PC-9 (cell line): ENCODE measurements around the gene CA7. TPM values are rescaled to one million over a fixed set of nuclear protein-coding genes. Genes with fewer than 3 reads are reported as not detected.

Experiments
- BruUV-seq: library from RNA; stranded (reverse); fragments of 400-500 nt; replicated peaks from 2 replicates; lab custom pipeline; 2021; lab: Mats Ljungman, UMichigan
- CTCF ChIA-PET: fragments of 300-600 bp; sonication (Branson Sonifier 250); formaldehyde crosslinking; loops from one replicate; lab custom pipeline; 2022; ENCODE audit warnings: antibody characterized with exemption; lab: Charles Lee
- POLR2A ChIA-PET: fragments of 300-600 bp; sonication (Branson Sonifier 250); formaldehyde crosslinking; loops from one replicate; lab custom pipeline; 2022; ENCODE audit warnings: antibody characterized with exemption; ENCODE audit not compliant: unreplicated experiment; lab: Charles Lee
- DNase-seq, 2 experiments: peaks; one replicate each; pipeline versions ENCODE4 v3.0.0 to v3.0.0-alpha.2; 2015 to 2022; ENCODE audit warnings: mixed read lengths in 1 of 2
- H2AFZ ChIP-seq: fragments of 200-600 bp; sonication (generic); 2 replicates; pipeline ENCODE4 v1.8.1; 2017; ENCODE audit warnings: antibody characterized with exemption
- H3F3A ChIP-seq: fragments of 200-600 bp; sonication (generic); 2 replicates; pipeline ENCODE4 v1.8.1; 2017; ENCODE audit warnings: antibody characterized with exemption, mild to moderate bottlenecking, low read depth; ENCODE audit not compliant: insufficient read depth
- H3K27ac ChIP-seq: fragments of 200-600 bp; sonication (generic); 2 replicates; pipeline ENCODE4 v1.6.1; 2016; ENCODE audit warnings: mixed run types
- H3K27me3 ChIP-seq: fragments of 200-600 bp; sonication (generic); 2 replicates; pipeline ENCODE4 v1.6.1; 2016; ENCODE audit warnings: low read depth, mixed run types; ENCODE audit not compliant: insufficient read depth
- H3K36me3 ChIP-seq: fragments of 200-600 bp; sonication (generic); 2 replicates; pipeline ENCODE4 v1.6.1; 2016; ENCODE audit warnings: low read depth, mixed run types
- H3K4me1 ChIP-seq: fragments of 200-600 bp; sonication (generic); replicated peaks from 2 replicates; pipeline ENCODE4 v1.6.1; 2016; ENCODE audit warnings: mixed run types; ENCODE audit not compliant: insufficient read depth
- H3K4me2 ChIP-seq: fragments of 200-600 bp; sonication (generic); 2 replicates; pipeline ENCODE4 v1.6.1; 2017; ENCODE audit warnings: mixed run types
- H3K4me3 ChIP-seq: fragments of 200-600 bp; sonication (generic); 2 replicates; pipeline ENCODE4 v1.6.1; 2016; ENCODE audit warnings: mixed run types
- H3K79me2 ChIP-seq: fragments of 200-600 bp; sonication (generic); 2 replicates; pipeline ENCODE4 v1.6.1; 2017; ENCODE audit warnings: low read depth, mixed run types
- H3K9me2 ChIP-seq: fragments of 200-600 bp; sonication (generic); 2 replicates; pipeline ENCODE4 v1.8.1; 2017; ENCODE audit warnings: mild to moderate bottlenecking; ENCODE audit not compliant: insufficient read depth
- H3K9me3 ChIP-seq: fragments of 200-600 bp; sonication (generic); 2 replicates; pipeline ENCODE4 v1.8.1; 2016; ENCODE audit warnings: low read depth; ENCODE audit not compliant: insufficient read depth
- H4K20me1 ChIP-seq: fragments of 200-600 bp; sonication (generic); 2 replicates; pipeline ENCODE4 v1.8.1; 2017; ENCODE audit not compliant: insufficient read depth
- EZH2 ChIP-seq: fragments of 200-600 bp; sonication (generic); IDR thresholded peaks from 2 replicates; pipeline ENCODE4 v1.8.0; 2017; ENCODE audit warnings: antibody characterized with exemption, low read depth
- intact Hi-C: fragments of 100-400 bp; cut with micrococcal nuclease; formaldehyde crosslinking; loops from one replicate; pipeline ENCODE4 v1.10.0; 2022; ENCODE audit not compliant: unreplicated experiment
- total RNA-seq: library from RNA; stranded (reverse); gene quantifications from 2 replicates; pipeline ENCODE4 v1.2.3, GENCODE V29; 2021
- TF ChIP-seq, protein P1 (sequence below): fragments of 200-600 bp; sonication (generic); conservative IDR thresholded peaks from 2 replicates; pipeline ENCODE4 v1.6.1; 2017; ENCODE audit warnings: mixed run types, antibody characterized with exemption, mild to moderate bottlenecking, moderate library complexity

The CA7 gene
- total RNA-seq, 1 experiment from 2014 or later, result not detected

- Histone ChIP-seq H3K9me3 (no peaks in the 10 kb centered on the region), H3K9me2 (no peaks in the 10 kb centered on the region), H3K27ac (no peak overlapping the region), H2AFZ (no peak overlapping the region), H3K27me3 (no peaks in the 10 kb centered on the region), H3K79me2 (no peaks in the 10 kb centered on the region), H3K4me3 (no peak overlapping the region), H3F3A (no peaks in the 10 kb centered on the region), H4K20me1 (no peaks in the 10 kb centered on the region), H3K36me3 (peaks cover 27% of the 10 kb centered on the region), H3K4me1 (no peaks in the 10 kb centered on the region), H3K4me2 (no peak overlapping the region)
- intact Hi-C loops, result no loop called here
- DNase-seq, result no peak
- ChIA-PET CTCF (interaction anchor here (0.6 kb wide), 1 partner anchor 32 kb away, joined by 6 read pairs; no protein-coding TSS in a partner anchor), POLR2A (no interaction called here)
- BruUV-seq, result no TSS peak
- no peak for TF ChIP-seq EZH2
- TF ChIP-seq, protein P1, sequence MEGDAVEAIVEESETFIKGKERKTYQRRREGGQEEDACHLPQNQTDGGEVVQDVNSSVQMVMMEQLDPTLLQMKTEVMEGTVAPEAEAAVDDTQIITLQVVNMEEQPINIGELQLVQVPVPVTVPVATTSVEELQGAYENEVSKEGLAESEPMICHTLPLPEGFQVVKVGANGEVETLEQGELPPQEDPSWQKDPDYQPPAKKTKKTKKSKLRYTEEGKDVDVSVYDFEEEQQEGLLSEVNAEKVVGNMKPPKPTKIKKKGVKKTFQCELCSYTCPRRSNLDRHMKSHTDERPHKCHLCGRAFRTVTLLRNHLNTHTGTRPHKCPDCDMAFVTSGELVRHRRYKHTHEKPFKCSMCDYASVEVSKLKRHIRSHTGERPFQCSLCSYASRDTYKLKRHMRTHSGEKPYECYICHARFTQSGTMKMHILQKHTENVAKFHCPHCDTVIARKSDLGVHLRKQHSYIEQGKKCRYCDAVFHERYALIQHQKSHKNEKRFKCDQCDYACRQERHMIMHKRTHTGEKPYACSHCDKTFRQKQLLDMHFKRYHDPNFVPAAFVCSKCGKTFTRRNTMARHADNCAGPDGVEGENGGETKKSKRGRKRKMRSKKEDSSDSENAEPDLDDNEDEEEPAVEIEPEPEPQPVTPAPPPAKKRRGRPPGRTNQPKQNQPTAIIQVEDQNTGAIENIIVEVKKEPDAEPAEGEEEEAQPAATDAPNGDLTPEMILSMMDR, result no peak
Measured at GRCh38 chr16:66810391-66810790, 33.8 kb upstream of the CA7 start.

GRCh38 chr16:66811043-66811442 is 33.2 kb upstream of the CA7 start:
- no TSS peak for BruUV-seq
- no peak overlapping the region for H3K4me3 ChIP-seq
- intact Hi-C loops, result no loop called here
- no peaks in the 10 kb centered on the region for H3F3A ChIP-seq
- ChIA-PET CTCF (no interaction called here), POLR2A (no interaction called here)
- no peaks in the 10 kb centered on the region for H3K4me1 ChIP-seq
- peaks cover 22% of the 10 kb centered on the region for H3K36me3 ChIP-seq
- no peaks in the 10 kb centered on the region for H4K20me1 ChIP-seq
- H3K27me3 ChIP-seq, result no peaks in the 10 kb centered on the region
- H3K79me2 ChIP-seq, result no peaks in the 10 kb centered on the region
- no peak overlapping the region for H3K27ac ChIP-seq
- no peak overlapping the region for H2AFZ ChIP-seq
- no peaks in the 10 kb centered on the region for H3K9me2 ChIP-seq
- H3K9me3 ChIP-seq, result no peaks in the 10 kb centered on the region
- no peak overlapping the region for H3K4me2 ChIP-seq
- no peak for DNase-seq
- TF ChIP-seq, protein P1, result no peak
- no peak for TF ChIP-seq EZH2

GRCh38 chr16:66814734-66815133 is 29.5 kb upstream of the CA7 start:
- Histone ChIP-seq H3K4me2 (no peak overlapping the region), H4K20me1 (no peaks in the 10 kb centered on the region), H3K9me2 (no peaks in the 10 kb centered on the region), H3K27ac (no peak overlapping the region), H3K79me2 (no peaks in the 10 kb centered on the region), H2AFZ (no peak overlapping the region), H3K4me3 (no peak overlapping the region), H3K36me3 (peaks cover 13% of the 10 kb centered on the region), H3K9me3 (no peaks in the 10 kb centered on the region), H3K4me1 (no peaks in the 10 kb centered on the region), H3K27me3 (no peaks in the 10 kb centered on the region), H3F3A (no peaks in the 10 kb centered on the region)
- no TSS peak for BruUV-seq
- intact Hi-C loops, result no loop called here
- ChIA-PET CTCF (no interaction called here), POLR2A (no interaction called here)
- TF ChIP-seq EZH2, result no peak
- TF ChIP-seq, protein P1, result no peak
- DNase-seq, result no peak
